GM23248 (cell line): ENCODE measurements around the gene NTPCR.

ENCODE experiments used
- EZH2 ChIP-seq: fragments of 200-600 bp; sonication (generic); IDR thresholded peaks from 2 replicates; pipeline ENCODE4 v1.6.1; 2018; ENCODE audit warnings: antibody characterized with exemption, mild to moderate bottlenecking; ENCODE audit not compliant: insufficient read depth, poor library complexity, severe bottlenecking
- EZH2phosphoT487 ChIP-seq: fragments of 200-600 bp; sonication (generic); IDR thresholded peaks from 2 replicates; pipeline ENCODE4 v1.6.1; 2018; ENCODE audit warnings: antibody characterized with exemption, moderate library complexity, mild to moderate bottlenecking, low read depth; ENCODE audit not compliant: insufficient read depth

- no peak for TF ChIP-seq EZH2
- TF ChIP-seq EZH2phosphoT487, result no peak
Observed at GRCh38 chr1:232982238-232982944, 32.0 kb downstream of the NTPCR start.
